CD14-positive monocyte (primary cell): Measurements from ENCODE around the gene TMEM203. TPM values are rescaled to one million over a fixed set of nuclear protein-coding genes. Genes with fewer than 3 reads are reported as not detected.

Experiments
- DNase-seq, 3 donors: peaks; one replicate each; pipeline ENCODE4 v3.0.0-alpha.2; 2011 to 2022
- H2AFZ ChIP-seq: 2 replicates; pipeline ENCODE4 v1.6.0; 2012; ENCODE audit warnings: mild to moderate bottlenecking, low read depth, low read length, inconsistent platforms; ENCODE audit not compliant: insufficient read depth, poor library complexity, severe bottlenecking
- H3K27ac ChIP-seq, 2 donors: 1 replicate in 1 of 2; 2 replicates in 1 of 2; pipeline ENCODE4 v1.5.1; 2012 to 2013; ENCODE audit warnings: low read length in 2 of 2, control low read depth in 1 of 2, inconsistent platforms in 1 of 2, low read depth in 1 of 2, mild to moderate bottlenecking in 1 of 2
- H3K27me3 ChIP-seq, 2 donors: one replicate each; pipeline versions ENCODE4 v1.6.0 to v1.6.1; 2011 to 2013; ENCODE audit warnings: low read length in 2 of 2; ENCODE audit not compliant: control insufficient read depth in 2 of 2, insufficient read depth in 2 of 2
- H3K36me3 ChIP-seq, 2 donors: replicated peaks in 1 of 2; 1 replicate in 1 of 2; 2 replicates in 1 of 2; pipeline versions ENCODE4 v1.5.1 to v1.6.1; 2012 to 2013; ENCODE audit warnings: low read length in 2 of 2, control low read depth in 1 of 2, inconsistent platforms in 1 of 2, mild to moderate bottlenecking in 1 of 2; ENCODE audit not compliant: insufficient read depth in 2 of 2, control insufficient read depth in 1 of 2
- H3K4me1 ChIP-seq, 2 donors: 1 replicate in 1 of 2; 2 replicates in 1 of 2; pipeline versions ENCODE4 v1.5.1 to v1.6.1; 2012 to 2013; ENCODE audit warnings: low read length in 2 of 2, control low read depth in 1 of 2, inconsistent platforms in 1 of 2, mild to moderate bottlenecking in 1 of 2, moderate library complexity in 1 of 2; ENCODE audit not compliant: insufficient read depth in 2 of 2, control insufficient read depth in 1 of 2
- H3K4me2 ChIP-seq: replicated peaks from 2 replicates; pipeline ENCODE3; 2012; ENCODE audit warnings: low read length, moderate library complexity, mild to moderate bottlenecking; ENCODE audit not compliant: poor library complexity, severe bottlenecking; ENCODE audit errors: extremely low read depth
- H3K4me3 ChIP-seq, 3 experiments: fragments of 200-600 bp in 1 of 3; sonication (generic) in 1 of 3; replicated peaks in 1 of 3; 1 replicate in 2 of 3; 2 replicates in 1 of 3; pipeline ENCODE4 v1.5.1; 2011 to 2013; ENCODE audit warnings: low read length in 3 of 3, mild to moderate bottlenecking in 3 of 3, control low read depth in 2 of 3, low read depth in 2 of 3, inconsistent platforms in 1 of 3, moderate library complexity in 1 of 3
- H3K79me2 ChIP-seq: 2 replicates; pipeline ENCODE4 v1.6.0; 2012; ENCODE audit warnings: mild to moderate bottlenecking, control low read depth, inconsistent platforms, low read length, moderate library complexity; ENCODE audit not compliant: insufficient read depth
- H3K9ac ChIP-seq: 2 replicates; pipeline ENCODE4 v1.6.0; 2017; ENCODE audit warnings: low read length, mild to moderate bottlenecking; ENCODE audit not compliant: insufficient read depth, poor library complexity, severe bottlenecking
- H3K9me3 ChIP-seq, 2 donors: replicated peaks in 1 of 2; 1 replicate in 1 of 2; 2 replicates in 1 of 2; pipeline versions ENCODE4 v1.5.1 to v1.6.1; 2012 to 2013; ENCODE audit warnings: low read length in 2 of 2, control low read depth in 1 of 2; ENCODE audit not compliant: control insufficient read depth in 1 of 2, insufficient read depth in 1 of 2
- H4K20me1 ChIP-seq: 2 replicates; pipeline ENCODE4 v1.6.0; 2012; ENCODE audit warnings: mild to moderate bottlenecking, low read length, control low read depth, moderate library complexity; ENCODE audit not compliant: insufficient read depth
- H3K27ac Mint-ChIP-seq, 7 donors: one replicate each; pipeline ENCODE4 v1.8.0; 2020; ENCODE audit warnings: mild to moderate bottlenecking in 7 of 7, mixed read lengths in 7 of 7, moderate library complexity in 6 of 7, inconsistent platforms in 2 of 7
- H3K27me3 Mint-ChIP-seq, 3 donors: one replicate each; pipeline ENCODE4 v1.8.0; 2021 to 2022; ENCODE audit warnings: low read depth in 3 of 3, mild to moderate bottlenecking in 3 of 3, mixed read lengths in 3 of 3, moderate library complexity in 3 of 3, inconsistent platforms in 1 of 3
- H3K36me3 Mint-ChIP-seq, 2 donors: one replicate each; pipeline ENCODE4 v1.8.0; 2020; ENCODE audit warnings: mixed read lengths in 2 of 2, inconsistent platforms in 1 of 2, mild to moderate bottlenecking in 1 of 2
- H3K4me1 Mint-ChIP-seq: one replicate; pipeline ENCODE4 v1.8.0; 2020; ENCODE audit warnings: mild to moderate bottlenecking, mixed read lengths
- H3K4me3 Mint-ChIP-seq, 2 donors: one replicate each; pipeline ENCODE4 v1.8.0; 2020; ENCODE audit warnings: mild to moderate bottlenecking in 2 of 2, mixed read lengths in 2 of 2, moderate library complexity in 1 of 2
- H3K9me3 Mint-ChIP-seq, 7 donors: one replicate each; pipeline ENCODE4 v1.8.0; 2020 to 2022; ENCODE audit warnings: mixed read lengths in 7 of 7, mild to moderate bottlenecking in 6 of 7, moderate library complexity in 6 of 7, inconsistent platforms in 2 of 7
- WGBS: methylation state at CpG from one replicate; pipeline ENCODE4 v1.1.5; 2013; ENCODE audit warnings: missing lambda C conversion rate; ENCODE audit not compliant: insufficient coverage; 5-methylcytosine and 5-hydroxymethylcytosine counted together
- intact Hi-C, 2 donors: fragments of 100-400 bp; cut with micrococcal nuclease; formaldehyde crosslinking; loops; one replicate each; pipeline versions ENCODE4 v1.15.0 to v1.15.1; 2023
- polyA plus RNA-seq, 3 donors: library from polyadenylated mRNA; depleted of rRNA in 1 of 3; unstranded in 2 of 3; stranded (reverse) in 1 of 3; fragments of 300-500 nt in 2 of 3; fragments of >200 nt in 1 of 3; fragmentation: Illumina TruSeq in 2 of 3; gene quantifications; 1 replicate in 2 of 3; 2 replicates in 1 of 3; pipeline ENCODE4 v1.2.3, GENCODE V29; 2012 to 2021
- TF ChIP-seq, protein P1 (sequence below): fragments of 200-600 bp; IDR thresholded peaks from one replicate; pipeline ENCODE4 v1.8.0; 2022; ENCODE audit warnings: antibody characterized with exemption, mild to moderate bottlenecking

TMEM203 gene
- polyA plus RNA-seq, 3 donors: 13.1 to 88.1 (median 76.1) TPM

DNA sequence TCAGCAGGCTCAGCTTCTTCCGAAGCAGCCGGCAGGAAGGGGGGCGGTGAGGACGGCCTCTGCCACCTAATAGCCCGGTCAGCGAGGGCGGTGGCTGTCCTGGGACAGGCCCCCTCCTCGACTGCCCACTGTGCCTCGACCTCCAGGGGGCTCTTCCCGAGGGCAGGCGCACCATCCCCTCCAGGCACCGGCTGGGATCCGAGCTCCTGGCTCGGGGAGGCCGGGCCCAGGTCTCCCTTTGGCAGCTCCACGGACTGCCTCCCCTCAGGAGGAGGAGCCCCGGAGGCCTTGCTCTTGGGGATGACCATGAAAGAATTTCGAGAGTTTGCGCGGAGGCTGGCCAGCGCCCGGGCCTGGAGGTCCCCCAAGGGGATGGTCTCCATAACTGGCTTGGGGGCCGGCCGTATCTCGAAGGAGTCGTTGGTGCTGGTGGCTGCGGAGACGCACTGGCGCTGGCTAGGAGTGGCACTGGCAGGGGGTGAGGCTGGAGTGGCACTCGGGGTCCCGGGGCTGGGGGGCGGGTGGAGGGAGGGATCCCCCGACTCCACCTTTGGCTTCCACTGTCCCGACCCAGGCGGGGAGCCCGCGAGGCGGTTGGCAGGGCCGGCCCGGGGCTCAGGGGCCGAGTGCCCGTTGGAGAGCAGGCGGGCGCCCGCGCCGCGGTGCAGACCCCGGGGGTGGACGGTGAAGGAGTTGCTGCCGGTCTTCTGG is 5.9 kb downstream of the TMEM203 start:
- 31% methylated on average over 49 of the region's 51 CpGs for WGBS
- peak overlapping the region in 3 of 7 donors; percentile 54 to 74 (median 73) for H3K27ac Mint-ChIP-seq
- H3K9ac ChIP-seq: peak overlapping the region; percentile 43

DNA sequence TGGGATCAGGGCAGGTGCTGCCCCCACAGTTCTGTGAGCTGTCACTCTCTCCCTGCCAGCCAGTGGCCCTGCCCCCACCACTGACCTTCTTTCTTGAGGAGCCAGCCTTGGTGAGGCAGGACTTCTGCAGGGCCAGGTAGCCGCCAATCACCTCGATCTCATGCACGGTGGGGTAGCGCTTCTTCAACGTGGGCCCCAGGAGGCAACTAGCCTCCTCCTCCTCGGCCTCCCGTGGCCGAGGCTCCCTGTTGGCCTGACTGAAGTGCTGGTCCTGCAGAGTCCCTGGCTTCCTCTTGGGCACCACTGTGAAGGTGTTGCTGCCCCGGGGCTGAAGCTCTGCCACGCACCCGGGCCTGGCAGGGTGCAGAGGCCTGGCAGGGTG is 6.6 kb downstream of the TMEM203 start:
- TF ChIP-seq, protein P1, sequence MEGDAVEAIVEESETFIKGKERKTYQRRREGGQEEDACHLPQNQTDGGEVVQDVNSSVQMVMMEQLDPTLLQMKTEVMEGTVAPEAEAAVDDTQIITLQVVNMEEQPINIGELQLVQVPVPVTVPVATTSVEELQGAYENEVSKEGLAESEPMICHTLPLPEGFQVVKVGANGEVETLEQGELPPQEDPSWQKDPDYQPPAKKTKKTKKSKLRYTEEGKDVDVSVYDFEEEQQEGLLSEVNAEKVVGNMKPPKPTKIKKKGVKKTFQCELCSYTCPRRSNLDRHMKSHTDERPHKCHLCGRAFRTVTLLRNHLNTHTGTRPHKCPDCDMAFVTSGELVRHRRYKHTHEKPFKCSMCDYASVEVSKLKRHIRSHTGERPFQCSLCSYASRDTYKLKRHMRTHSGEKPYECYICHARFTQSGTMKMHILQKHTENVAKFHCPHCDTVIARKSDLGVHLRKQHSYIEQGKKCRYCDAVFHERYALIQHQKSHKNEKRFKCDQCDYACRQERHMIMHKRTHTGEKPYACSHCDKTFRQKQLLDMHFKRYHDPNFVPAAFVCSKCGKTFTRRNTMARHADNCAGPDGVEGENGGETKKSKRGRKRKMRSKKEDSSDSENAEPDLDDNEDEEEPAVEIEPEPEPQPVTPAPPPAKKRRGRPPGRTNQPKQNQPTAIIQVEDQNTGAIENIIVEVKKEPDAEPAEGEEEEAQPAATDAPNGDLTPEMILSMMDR: no peak
- 86% methylated on average over 7 of the region's 11 CpGs for WGBS
- intact Hi-C loops: no loop called here
- Histone ChIP-seq H4K20me1 (peaks cover 21% of the 10 kb centered on the region), H3K4me3 (peak overlapping the region in 1 of 3 experiments; percentile 41), H3K36me3 (peaks cover 0 to 2% of the 10 kb centered on the region in 2 donors), H3K9me3 (no peaks in the 10 kb centered on the region), H3K27me3 (peaks cover 0 to 4% of the 10 kb centered on the region in 2 donors), H2AFZ (no peak overlapping the region), H3K9ac (no peak overlapping the region), H3K27ac (no peak overlapping the region), H3K4me1 (peaks cover 28 to 41% of the 10 kb centered on the region in 2 donors), H3K79me2 (peaks cover 31% of the 10 kb centered on the region), H3K4me2 (peak overlapping the region; percentile 0)
- Mint-ChIP-seq H3K27me3 (peaks cover 0 to 4% (median 0%) of the 10 kb centered on the region in 3 donors), H3K4me3 (no peak overlapping the region), H3K27ac (no peak overlapping the region), H3K4me1 (peaks cover 32% of the 10 kb centered on the region), H3K36me3 (peaks cover 0 to 2% of the 10 kb centered on the region in 2 donors), H3K9me3 (no peaks in the 10 kb centered on the region)
- no peak for DNase-seq

More for the DNA sequence above, 5.9 kb downstream of the TMEM203 start:
- Mint-ChIP-seq H3K4me3 (peak overlapping the region; percentile 81 to 83), H3K4me1 (peaks cover 39% of the 10 kb centered on the region), H3K36me3 (peaks cover 0 to 2% of the 10 kb centered on the region in 2 donors), H3K27me3 (peaks cover 0 to 4% (median 0%) of the 10 kb centered on the region in 3 donors), H3K9me3 (no peaks in the 10 kb centered on the region)
- Histone ChIP-seq H2AFZ (no peak overlapping the region), H3K79me2 (peaks cover 36% of the 10 kb centered on the region), H3K4me3 (peak overlapping the region in 1 of 3 experiments; percentile 41), H3K9me3 (no peaks in the 10 kb centered on the region), H3K4me2 (peak overlapping the region; percentile 79), H3K27me3 (peaks cover 0 to 4% of the 10 kb centered on the region in 2 donors), H3K36me3 (peaks cover 0 to 2% of the 10 kb centered on the region in 2 donors), H3K27ac (no peak overlapping the region), H4K20me1 (peaks cover 21% of the 10 kb centered on the region), H3K4me1 (peaks cover 35 to 48% of the 10 kb centered on the region in 2 donors)
- TF ChIP-seq, protein P1: no peak
- intact Hi-C loops: loop anchor here (1.0 to 5.0 kb wide), 4 partner anchors 11 to 353 kb away; partner anchors contain the start of genes RNF208 (in 2 of the 2), ANAPC2 (in 1 of the 2), MRPL41 (in 1 of the 2) and PNPLA7 (in 1 of the 2)
- no peak for DNase-seq
